Measurements from ENCODE around the gene PACSIN2.
"Not testable (repeated sequence)": the region's sequence is repeated elsewhere in the genome, so short reads cannot be mapped to it uniquely, and the experiment has no call there.

The PACSIN2 gene

GRCh38 chr22:43011079-43011478, 3.9 kb downstream of the PACSIN2 start:
- DNase-seq (ENCODE audit: low read depth in 2 of 2), result no peak

GRCh38 chr22:43009444-43009843, 5.5 kb downstream of the PACSIN2 start:
- no peak for DNase-seq (ENCODE audit: low read depth in 2 of 2)

DNA sequence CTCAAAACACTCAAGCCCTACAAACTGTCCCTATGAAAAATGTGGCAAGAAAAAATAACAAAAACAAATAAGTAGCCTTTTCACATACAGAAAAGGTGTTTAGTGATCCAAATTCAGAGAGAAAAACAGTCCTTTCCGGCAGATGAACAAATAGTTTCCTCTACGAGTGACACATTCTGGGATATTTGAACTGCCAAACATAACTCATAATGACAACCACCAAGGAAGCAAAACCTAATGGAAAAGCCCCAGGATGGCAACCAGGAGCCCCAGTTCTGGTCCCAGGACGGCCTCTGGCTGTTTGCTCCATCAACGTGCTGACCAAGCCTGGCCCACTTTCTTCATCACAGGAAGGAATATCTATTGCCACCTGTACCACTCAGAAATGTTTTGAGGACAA, 6.0 kb downstream of the PACSIN2 start:
- DNase-seq (ENCODE audit: low read depth in 2 of 2), result no peak

- DNase-seq (ENCODE audit: low read depth in 2 of 2), result no peak
These were observed 6.4 kb downstream of the PACSIN2 start for GRCh38 chr22:43008509-43008908.

- DNase-seq (ENCODE audit: low read depth in 2 of 2), result no peak
These were observed 7.3 kb downstream of the PACSIN2 start for GRCh38 chr22:43007519-43008102.

DNA sequence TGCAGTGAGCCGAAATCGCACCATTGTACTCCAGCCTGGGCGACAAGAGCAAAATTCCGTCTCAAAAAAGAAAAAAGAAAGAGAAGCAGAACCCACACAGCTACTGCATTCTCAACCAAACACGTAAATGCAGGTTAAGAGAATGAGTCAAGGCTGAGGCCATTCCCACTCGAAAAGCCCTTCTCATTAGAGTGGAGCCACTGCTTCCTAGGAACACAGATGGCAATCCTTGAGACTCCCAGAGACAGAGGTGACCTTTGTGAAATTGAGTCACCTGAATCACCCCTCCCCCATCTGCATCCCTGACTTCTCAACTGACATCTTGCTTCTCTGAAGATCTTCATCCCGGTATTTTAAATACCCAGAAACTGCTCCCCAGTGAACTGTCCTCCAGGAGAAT, 8.2 kb downstream of the PACSIN2 start:
- no peak for DNase-seq (ENCODE audit: low read depth in 2 of 2)

GRCh38 chr22:43006016-43006505, 8.9 kb downstream of the PACSIN2 start:
- DNase-seq (ENCODE audit: low read depth in 2 of 2), result no peak

DNA sequence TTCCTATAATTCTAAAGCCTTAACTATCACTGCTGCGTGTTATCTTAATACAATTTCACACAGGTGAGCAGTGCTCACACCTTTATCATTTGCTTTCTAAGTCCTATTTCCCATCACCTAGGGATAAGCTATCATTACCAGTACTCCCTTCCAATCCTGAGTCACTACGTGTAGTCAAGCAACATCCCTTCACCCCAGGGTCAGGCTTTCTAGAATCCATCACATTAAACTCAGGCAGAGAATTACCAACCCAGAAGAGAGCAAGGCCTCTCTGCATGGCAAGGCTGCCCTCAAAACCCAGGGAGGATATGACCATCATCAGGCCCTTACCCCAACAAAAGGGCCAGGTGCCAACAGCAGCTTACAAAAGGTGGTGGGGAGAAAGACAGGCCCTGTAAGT, 9.8 kb downstream of the PACSIN2 start:
- DNase-seq (ENCODE audit: low read depth in 2 of 2), result no peak

- DNase-seq (ENCODE audit: low read depth in 2 of 2), result no peak
These were observed 10.4 kb downstream of the PACSIN2 start for GRCh38 chr22:43004362-43005035.

- DNase-seq (ENCODE audit: low read depth in 2 of 2), result no peak
These were observed 12.8 kb downstream of the PACSIN2 start for GRCh38 chr22:43002202-43002586.

- DNase-seq (ENCODE audit: low read depth in 2 of 2), result no peak
These were observed 13.4 kb downstream of the PACSIN2 start for GRCh38 chr22:43001271-43002201.

DNA sequence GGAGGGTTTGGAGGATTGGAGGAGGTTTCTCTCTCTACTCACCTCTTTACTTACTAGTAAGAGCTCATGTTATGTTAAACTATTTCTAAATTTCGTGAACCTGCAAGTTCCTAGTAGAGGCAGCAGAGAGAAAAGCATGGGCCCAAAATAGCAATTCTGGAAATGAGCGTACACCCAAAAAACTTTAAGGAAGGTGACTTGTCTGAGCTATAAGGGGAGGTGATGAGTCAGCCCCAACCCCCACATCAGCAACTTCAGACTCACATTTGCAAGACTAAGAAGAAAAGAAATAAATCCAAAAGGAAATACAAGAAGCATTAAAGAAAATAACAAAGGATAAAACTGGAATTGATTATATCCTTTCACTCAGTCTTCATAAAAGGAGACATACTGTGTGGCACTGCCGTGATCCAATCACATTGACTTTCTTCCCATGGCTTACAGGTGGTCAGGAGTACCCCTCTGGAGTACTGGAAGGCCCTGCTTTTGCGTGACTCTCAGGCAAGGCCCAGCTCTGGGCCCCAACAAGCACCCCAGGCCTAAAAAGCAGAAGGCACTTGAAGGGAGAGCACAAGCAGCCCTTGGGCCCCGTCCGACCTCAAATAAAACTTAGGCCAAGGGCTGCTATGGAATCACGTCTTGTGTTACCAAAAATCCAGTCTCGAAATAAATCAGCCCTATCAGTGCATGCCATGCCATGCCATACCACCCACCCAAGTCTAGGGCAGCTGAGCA, 14.3 kb downstream of the PACSIN2 start:
- no peak for DNase-seq (ENCODE audit: low read depth in 2 of 2)

DNA sequence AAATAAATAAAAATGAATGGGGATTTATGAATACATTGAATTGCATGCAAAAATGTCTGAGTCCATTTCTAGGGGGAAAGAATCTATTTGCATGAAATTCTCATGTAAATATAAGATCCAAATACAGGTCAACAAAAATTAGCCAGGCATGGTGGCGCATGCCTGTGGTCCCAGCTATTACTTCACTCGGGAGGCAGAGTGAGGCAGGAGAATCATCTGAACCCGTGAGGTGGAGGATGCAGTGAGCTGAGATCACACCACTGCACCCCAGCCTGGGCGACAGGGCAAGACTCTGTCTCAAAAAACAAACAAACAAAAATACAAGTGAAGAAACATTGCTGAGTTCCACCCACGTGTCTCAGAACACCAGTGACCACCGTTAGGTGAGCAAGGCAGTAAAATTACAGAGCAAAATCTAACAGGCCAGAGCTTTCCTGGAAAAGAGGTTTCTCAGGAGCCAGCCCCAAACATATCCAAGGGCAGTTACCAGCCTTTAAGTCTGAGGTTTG, 17.3 kb downstream of the PACSIN2 start:
- no peak for DNase-seq (ENCODE audit: low read depth in 2 of 2)

DNA sequence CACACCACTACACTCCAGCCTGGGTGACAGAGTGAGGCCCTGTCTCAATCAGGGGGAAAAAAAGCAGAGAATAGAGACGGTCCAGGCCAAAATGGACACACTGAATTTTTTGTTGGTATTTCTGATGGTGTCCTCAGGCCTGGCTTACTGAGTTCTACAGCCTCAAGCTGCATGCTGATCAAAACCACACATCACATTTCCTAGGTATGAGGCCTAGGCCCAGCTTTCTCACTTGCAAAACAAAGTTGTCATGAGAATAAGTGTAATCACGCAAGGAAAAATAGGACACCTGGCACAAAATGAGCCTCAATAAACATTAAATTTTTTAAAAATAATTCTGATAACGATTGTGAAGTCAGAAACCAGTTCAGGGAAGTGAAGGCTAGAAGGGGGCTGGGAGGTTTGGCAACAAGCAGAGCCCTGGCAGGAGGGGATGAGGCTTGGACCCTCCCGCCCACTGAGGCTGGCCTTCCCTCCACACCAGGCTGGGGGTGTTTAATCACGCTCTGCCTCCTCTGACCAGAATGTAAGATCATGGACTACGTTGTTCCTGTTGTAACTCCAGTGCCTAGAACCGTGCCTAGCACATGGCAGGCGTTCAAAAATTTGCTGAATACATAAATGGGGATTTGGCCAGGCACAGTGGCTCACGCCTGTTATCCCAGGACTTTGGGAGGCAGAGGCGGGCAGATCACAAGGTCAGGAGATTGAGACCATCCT, 18.1 kb downstream of the PACSIN2 start:
- DNase-seq (ENCODE audit: low read depth in 2 of 2), result no peak

DNA sequence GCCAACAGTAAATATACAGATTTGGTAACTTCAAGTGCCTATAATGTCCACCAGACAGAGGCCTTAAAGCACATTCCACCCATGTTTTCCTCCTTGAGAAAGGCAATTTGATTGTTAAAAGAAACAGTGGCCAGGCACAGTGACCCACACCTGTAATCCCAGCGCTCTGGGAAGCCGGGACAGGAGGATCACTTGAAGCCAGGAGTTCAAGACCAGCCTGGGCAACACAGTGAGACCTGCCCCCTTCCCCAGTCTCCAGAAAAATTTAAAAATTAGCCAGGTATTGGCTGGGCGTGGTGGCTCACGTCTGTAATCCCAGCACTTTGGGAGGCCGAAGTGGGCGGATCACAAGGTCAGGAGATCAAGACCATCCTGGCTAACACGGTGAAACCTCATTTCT, 19.3 kb downstream of the PACSIN2 start:
- DNase-seq (ENCODE audit: low read depth in 2 of 2), result not testable (repeated sequence)

GRCh38 chr22:42994917-42995562, 19.9 kb downstream of the PACSIN2 start:
- DNase-seq (ENCODE audit: low read depth in 2 of 2), result no peak

GRCh38 chr22:42994276-42994916, 20.6 kb downstream of the PACSIN2 start:
- no peak for DNase-seq (ENCODE audit: low read depth in 2 of 2)

- no peak for DNase-seq (ENCODE audit: low read depth in 2 of 2)
These were observed 21.2 kb downstream of the PACSIN2 start for GRCh38 chr22:42993651-42994275.

- no peak for DNase-seq (ENCODE audit: low read depth in 2 of 2)
These were observed 22.0 kb downstream of the PACSIN2 start for GRCh38 chr22:42992886-42993479.

Measured in stimulated activated CD4-positive, alpha-beta T cell treated with anti-CD3 and anti-CD28 coated beads, Interleukin-1b, Interleukin-23, amount 100 ng/mL, for 1 hour (primary cell).